SK-N-SH (cell line): ENCODE results near the gene ENTPD8. TPM values are rescaled to one million over a fixed set of nuclear protein-coding genes. Genes with fewer than 3 reads are reported as not detected.

Experiments used
- CTCF ChIA-PET: fragments of 300-600, 350-600 bp; formaldehyde crosslinking; extraction: SDS; loops from one replicate; lab custom pipeline; 2021; lab: Yijun Ruan, JAX
- POLR2A ChIA-PET: fragments of 350-600 bp; sonication (Branson Sonifier 250); formaldehyde crosslinking; extraction: SDS; loops from one replicate; lab custom pipeline; 2020; ENCODE audit warnings: antibody characterized with exemption, inconsistent platforms; lab: Yijun Ruan, JAX
- DNase-seq: peaks from one replicate; pipeline ENCODE4 v3.0.0; 2012
- H2AFZ ChIP-seq: fragments of 200-600 bp; sonication (generic); 2 replicates; pipeline ENCODE4 v1.8.1; 2016; ENCODE audit warnings: antibody characterized with exemption, mild to moderate bottlenecking, low read depth
- H3F3A ChIP-seq: fragments of 200-600 bp; sonication (generic); replicated peaks from 2 replicates; pipeline ENCODE3; 2016; ENCODE audit warnings: antibody characterized with exemption, mild to moderate bottlenecking; ENCODE audit not compliant: insufficient read depth
- H3K27ac ChIP-seq, 2 experiments: fragments of 200-500 bp in 1 of 2; fragments of 200-600 bp in 1 of 2; sonication (Bioruptor generic) in 1 of 2; sonication (generic), shearing (Covaris generic) in 1 of 2; 2 replicates each; pipeline versions ENCODE4 v1.5.1 to v1.6.1; 2014 to 2016; ENCODE audit warnings: low read depth in 2 of 2, inconsistent platforms in 1 of 2, low read length in 1 of 2, mild to moderate bottlenecking in 1 of 2, mixed read lengths in 1 of 2
- H3K27me3 ChIP-seq: fragments of 200-600 bp; sonication (generic), shearing (Covaris generic); 2 replicates; pipeline ENCODE4 v1.6.1; 2016; ENCODE audit warnings: mixed run types; ENCODE audit not compliant: insufficient read depth
- H3K36me3 ChIP-seq, 2 experiments: fragments of 200-500 bp in 1 of 2; fragments of 200-600 bp in 1 of 2; sonication (Bioruptor generic) in 1 of 2; sonication (generic) in 1 of 2; replicated peaks in 1 of 2; 2 replicates each; pipeline versions ENCODE3 to v1.5.1; 2014 to 2016; ENCODE audit warnings: low read length in 1 of 2, mild to moderate bottlenecking in 1 of 2; ENCODE audit not compliant: insufficient read depth in 2 of 2, control insufficient read depth in 1 of 2
- H3K4me1 ChIP-seq, 2 experiments: fragments of 200-500 bp in 1 of 2; fragments of 200-600 bp in 1 of 2; sonication (Bioruptor generic) in 1 of 2; sonication (generic), shearing (Covaris generic) in 1 of 2; 2 replicates each; pipeline versions ENCODE4 v1.5.1 to v1.6.1; 2014 to 2016; ENCODE audit warnings: low read depth in 1 of 2, low read length in 1 of 2, mixed run types in 1 of 2; ENCODE audit not compliant: insufficient read depth in 2 of 2, control insufficient read depth in 1 of 2
- H3K4me2 ChIP-seq: fragments of 200-600 bp; sonication (generic), shearing (Covaris generic); 2 replicates; pipeline ENCODE4 v1.6.1; 2017; ENCODE audit warnings: mixed run types
- H3K4me3 ChIP-seq, 2 experiments: fragments of 200-500 bp in 1 of 2; fragments of 200-600 bp in 1 of 2; sonication (Bioruptor generic) in 1 of 2; sonication (generic), shearing (Covaris generic) in 1 of 2; 2 replicates each; pipeline versions ENCODE4 v1.5.1 to v1.8.1; 2014 to 2016; ENCODE audit warnings: low read depth in 2 of 2, inconsistent platforms in 1 of 2, low read length in 1 of 2, mild to moderate bottlenecking in 1 of 2, mixed read lengths in 1 of 2, moderate library complexity in 1 of 2
- H3K79me2 ChIP-seq: fragments of 200-600 bp; sonication (generic); 2 replicates; pipeline ENCODE4 v1.8.1; 2017; ENCODE audit warnings: mild to moderate bottlenecking; ENCODE audit not compliant: insufficient read depth
- H3K9ac ChIP-seq: fragments of 200-600 bp; sonication (generic); 2 replicates; pipeline ENCODE4 v1.6.1; 2017; ENCODE audit warnings: mixed run types
- H3K9me2 ChIP-seq: fragments of 200-600 bp; sonication (generic); 2 replicates; pipeline ENCODE4 v1.6.1; 2017; ENCODE audit warnings: mixed run types
- H3K9me3 ChIP-seq: fragments of 200-600 bp; sonication (generic); 2 replicates; pipeline ENCODE4 v1.6.1; 2017; ENCODE audit warnings: mixed run types, mild to moderate bottlenecking, moderate library complexity
- H4K20me1 ChIP-seq: fragments of 200-600 bp; sonication (generic); 2 replicates; pipeline ENCODE4 v1.6.1; 2017; ENCODE audit warnings: mild to moderate bottlenecking, mixed run types; ENCODE audit not compliant: insufficient read depth
- CHD2 ChIP-seq: fragments of 150-350 bp; IDR thresholded peaks from 2 replicates; pipeline ENCODE4 v1.6.1; 2018; ENCODE audit warnings: low read length; ENCODE audit not compliant: partially characterized antibody
- ELF1 ChIP-seq: IDR thresholded peaks from 2 replicates; pipeline ENCODE4 v1.4.0; 2012
- EZH2phosphoT487 ChIP-seq: fragments of 200-600 bp; sonication (generic); IDR thresholded peaks from 2 replicates; pipeline ENCODE4 v1.6.1; 2017; ENCODE audit warnings: low read depth, mixed run types, mild to moderate bottlenecking, antibody characterized with exemption, moderate library complexity, borderline replicate concordance
- GABPA ChIP-seq: IDR thresholded peaks from 2 replicates; pipeline ENCODE4 v1.4.0; 2012; ENCODE audit warnings: low read depth, mild to moderate bottlenecking
- IRF3 ChIP-seq: fragments of 150-350 bp; IDR thresholded peaks from 2 replicates; pipeline ENCODE4 v1.6.1; 2016; ENCODE audit warnings: mild to moderate bottlenecking, low read depth, low read length
- JUND ChIP-seq: IDR thresholded peaks from 2 replicates; pipeline ENCODE4 v1.4.0; 2012
- MEF2A ChIP-seq: IDR thresholded peaks from 2 replicates; pipeline ENCODE4 v1.4.0; 2012; ENCODE audit warnings: low read depth, borderline replicate concordance
- MXI1 ChIP-seq: IDR thresholded peaks from 2 replicates; pipeline ENCODE4 v1.6.1; 2012; ENCODE audit warnings: mild to moderate bottlenecking, low read depth, low read length, improper control_type of control experiment
- NFIC ChIP-seq: IDR thresholded peaks from 2 replicates; pipeline ENCODE4 v1.4.0; 2012; ENCODE audit warnings: borderline replicate concordance
- NRF1 ChIP-seq: IDR thresholded peaks from 2 replicates; pipeline ENCODE4 v1.6.1; 2012; ENCODE audit warnings: low read depth, mild to moderate bottlenecking, low read length
- PBX3 ChIP-seq: IDR thresholded peaks from 2 replicates; pipeline ENCODE4; 2012
- RAD21 ChIP-seq: IDR thresholded peaks from 2 replicates; pipeline ENCODE4 v1.6.1; 2012; ENCODE audit warnings: mild to moderate bottlenecking, low read length
- RCOR1 ChIP-seq: fragments of 150-350 bp; IDR thresholded peaks from 2 replicates; pipeline ENCODE4 v1.6.1; 2017; ENCODE audit warnings: antibody characterized with exemption, low read length
- RXRA ChIP-seq: IDR thresholded peaks from 2 replicates; pipeline ENCODE4 v1.4.0; 2012; ENCODE audit warnings: low read depth, mild to moderate bottlenecking, borderline replicate concordance
- SIN3A ChIP-seq: IDR thresholded peaks from 2 replicates; pipeline ENCODE4 v1.6.1; 2012; ENCODE audit warnings: low read depth, mild to moderate bottlenecking, low read length, moderate library complexity, borderline replicate concordance
- TAF1 ChIP-seq: IDR thresholded peaks from 2 replicates; pipeline ENCODE4 v1.6.1; 2012; ENCODE audit warnings: low read depth, mild to moderate bottlenecking, low read length, moderate library complexity, borderline replicate concordance
- TCF12 ChIP-seq: IDR thresholded peaks from 2 replicates; pipeline ENCODE4 v1.4.0; 2012
- TEAD4 ChIP-seq: IDR thresholded peaks from 2 replicates; pipeline ENCODE4 v1.4.0; 2012; ENCODE audit warnings: mild to moderate bottlenecking, borderline replicate concordance; ENCODE audit not compliant: insufficient read depth
- USF2 ChIP-seq: fragments of 150-350 bp; IDR thresholded peaks from 2 replicates; pipeline ENCODE4 v1.6.1; 2017; ENCODE audit warnings: antibody characterized with exemption, low read length, low read depth, borderline replicate concordance
- YY1 ChIP-seq: IDR thresholded peaks from 2 replicates; pipeline ENCODE4 v1.4.0; 2012; ENCODE audit warnings: low read depth, mild to moderate bottlenecking
- WGBS: methylation state at CpG from one replicate; pipeline ENCODE4 v1.1.6; 2017; ENCODE audit warnings: low lambda C conversion rate; 5-methylcytosine and 5-hydroxymethylcytosine counted together
- polyA plus RNA-seq, 3 experiments: library from polyadenylated mRNA; depleted of rRNA; stranded (reverse); fragments of >200 nt; gene quantifications; 2 replicates each; pipeline ENCODE4 v1.2.3, GENCODE V29; 2012
- TF ChIP-seq, protein P1 (sequence below): IDR thresholded peaks from 2 replicates; pipeline ENCODE4 v1.4.0; 2012; ENCODE audit warnings: low read depth
- TF ChIP-seq, protein P2 (sequence below): IDR thresholded peaks from 2 replicates; pipeline ENCODE4 v1.4.0; 2012; ENCODE audit warnings: low read depth, borderline replicate concordance

Gene ENTPD8
- polyA plus RNA-seq, 1 of the 3 experiments (the other 2 are of a cell fraction): 0.30 TPM

DNA sequence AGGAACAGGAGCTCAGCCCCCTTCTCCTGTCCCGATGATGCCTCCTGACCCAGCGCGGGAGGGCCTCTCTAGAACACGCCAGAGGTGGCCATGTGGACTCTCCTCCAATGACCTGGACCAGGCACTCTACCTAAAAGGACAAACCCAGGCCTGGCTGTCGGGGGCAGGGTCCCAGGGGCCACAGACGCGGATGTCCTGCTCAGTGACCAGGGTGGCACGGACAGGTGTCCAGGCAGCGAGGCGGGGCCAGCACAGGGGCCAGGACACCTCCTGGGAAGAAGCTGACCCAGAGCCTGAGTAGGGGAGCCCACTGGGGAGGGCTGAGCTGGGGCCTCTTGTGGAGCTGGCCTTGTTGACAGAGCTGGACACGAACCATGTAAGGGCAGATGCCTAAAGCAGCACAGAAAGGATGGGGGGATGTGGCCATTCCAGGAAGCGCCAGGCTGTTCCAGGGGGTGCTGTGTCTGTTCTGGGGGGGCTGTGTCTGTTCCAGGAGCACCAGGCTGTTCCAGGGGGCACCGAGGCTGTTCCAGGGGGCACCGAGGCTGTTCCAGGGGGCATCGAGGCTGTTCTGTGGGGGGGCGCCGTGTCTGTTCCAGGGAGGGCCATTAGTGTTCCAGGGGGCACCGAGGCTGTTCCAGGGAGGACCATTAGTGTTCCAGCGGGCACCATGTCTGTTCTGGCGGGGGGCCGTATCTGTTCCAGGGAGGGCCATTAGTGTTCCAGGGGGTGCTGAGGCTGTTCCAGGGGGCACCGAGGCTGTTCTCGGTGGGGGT is 48.7 kb downstream of the ENTPD8 start:
- H3K4me3 ChIP-seq: no peak overlapping the region
- no peaks in the 10 kb centered on the region for H3K79me2 ChIP-seq
- no peaks in the 10 kb centered on the region for H3K27me3 ChIP-seq
- H3K27ac ChIP-seq: no peak overlapping the region
- whole genome bisulfite sequencing: 90% methylated on average over 7 of the region's 23 CpGs
- H3K4me2 ChIP-seq: no peak overlapping the region
- no peaks in the 10 kb centered on the region for H3K9me2 ChIP-seq
- H3K9me3 ChIP-seq: no peaks in the 10 kb centered on the region
- no peaks in the 10 kb centered on the region for H4K20me1 ChIP-seq
- H3K9ac ChIP-seq: no peak overlapping the region
- no peak for TF ChIP-seq YY1
- no peak for TF ChIP-seq EZH2phosphoT487
- TF ChIP-seq TEAD4: no peak
- TF ChIP-seq TAF1: no peak
- TF ChIP-seq TCF12: no peak
- TF ChIP-seq USF2: no peak
- POLR2A ChIA-PET: interaction anchor here (0.6 kb wide), 1 partner anchor 115 kb away, joined by 4 read pairs; no protein-coding TSS in a partner anchor
- DNase-seq: no peak
- CTCF ChIA-PET: interaction anchor here (0.7 kb wide), 1 partner anchor 12 kb away, joined by 3 read pairs; no protein-coding TSS in a partner anchor
- H2AFZ ChIP-seq: no peak overlapping the region
- H3F3A ChIP-seq: no peaks in the 10 kb centered on the region
- no peaks in the 10 kb centered on the region for H3K36me3 ChIP-seq
- H3K4me1 ChIP-seq: no peaks in the 10 kb centered on the region; a peak in 1 of 4 replicates

GRCh38 chr9:137391411-137391754 is 49.8 kb downstream of the ENTPD8 start:
- Histone ChIP-seq H4K20me1 (no peaks in the 10 kb centered on the region), H3K27ac (no peak overlapping the region), H3K4me1 (no peaks in the 10 kb centered on the region; a peak in 1 of 4 replicates), H3K4me3 (no peak overlapping the region), H3K9me2 (no peaks in the 10 kb centered on the region), H3K36me3 (no peaks in the 10 kb centered on the region), H3K9me3 (no peaks in the 10 kb centered on the region), H2AFZ (no peak overlapping the region), H3K4me2 (no peak overlapping the region), H3K27me3 (no peaks in the 10 kb centered on the region), H3K79me2 (no peaks in the 10 kb centered on the region), H3F3A (no peaks in the 10 kb centered on the region), H3K9ac (no peak overlapping the region)
- 93% methylated on average over 5 of the region's 22 CpGs for WGBS
- DNase-seq: no peak
- TF ChIP-seq GABPA (no peak), JUND (no peak), NFIC (no peak), IRF3 (no peak), NRF1 (no peak), EZH2phosphoT487 (no peak), RXRA (no peak), ELF1 (no peak), PBX3 (no peak), SIN3A (no peak), CHD2 (no peak), RCOR1 (no peak), MEF2A (no peak), MXI1 (no peak), RAD21 (no peak)
- TF ChIP-seq, protein P1, sequence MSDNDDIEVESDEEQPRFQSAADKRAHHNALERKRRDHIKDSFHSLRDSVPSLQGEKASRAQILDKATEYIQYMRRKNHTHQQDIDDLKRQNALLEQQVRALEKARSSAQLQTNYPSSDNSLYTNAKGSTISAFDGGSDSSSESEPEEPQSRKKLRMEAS: no peak
- TF ChIP-seq, protein P2, sequence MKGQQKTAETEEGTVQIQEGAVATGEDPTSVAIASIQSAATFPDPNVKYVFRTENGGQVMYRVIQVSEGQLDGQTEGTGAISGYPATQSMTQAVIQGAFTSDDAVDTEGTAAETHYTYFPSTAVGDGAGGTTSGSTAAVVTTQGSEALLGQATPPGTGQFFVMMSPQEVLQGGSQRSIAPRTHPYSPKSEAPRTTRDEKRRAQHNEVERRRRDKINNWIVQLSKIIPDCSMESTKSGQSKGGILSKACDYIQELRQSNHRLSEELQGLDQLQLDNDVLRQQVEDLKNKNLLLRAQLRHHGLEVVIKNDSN: no peak
- ChIA-PET CTCF (no interaction called here), POLR2A (interaction anchor here (0.6 kb wide), 1 partner anchor 116 kb away, joined by 4 read pairs; no protein-coding TSS in a partner anchor)
